ENCODE results near the gene SERPINB1. TPM values are rescaled to one million over a fixed set of nuclear protein-coding genes. Genes with fewer than 3 reads are reported as not detected.

The SERPINB1 gene
- total and polyA plus RNA-seq, 9 of the 15 experiments (the other 6 are each of a cell fraction or from before 2014, with no cell fraction given) = 33.9 to 108 (median 63.8) TPM

DNA sequence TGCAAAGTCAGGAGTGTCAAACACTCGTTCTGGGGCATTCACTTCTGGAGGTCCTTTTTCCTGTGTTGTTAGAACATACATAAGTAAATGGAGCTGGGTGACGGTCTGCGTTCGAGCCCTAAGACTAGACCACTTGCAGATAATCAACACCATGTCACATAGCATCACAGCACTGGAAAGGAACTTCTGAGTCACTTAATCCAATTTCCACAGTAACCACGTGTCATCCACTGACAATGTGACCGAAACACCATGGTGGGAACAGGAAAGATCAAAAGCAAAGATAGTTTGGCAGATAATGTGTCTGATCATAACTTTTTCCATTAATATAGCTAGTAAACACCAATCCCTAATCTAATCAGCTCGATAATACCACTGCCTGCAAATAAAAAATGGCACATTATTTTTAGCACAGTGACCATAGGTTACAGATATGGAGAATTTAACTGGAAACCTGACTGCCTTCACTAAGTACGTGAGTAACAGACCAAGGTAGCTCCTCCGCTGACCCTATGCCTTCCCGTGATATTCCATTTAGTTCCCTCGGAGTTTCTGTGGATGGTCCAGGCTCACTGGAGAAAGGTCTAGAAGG lies 41.6 kb downstream of the SERPINB1 start (continued):
- TF ChIP-seq HMG20A (CRISPR knock-in tag; conservative IDR thresholded peaks at IDR 0.05) (no peak; the same call in 1 of the 2 replicates), ZNF717 (CRISPR knock-in tag; IDR thresholded peaks at IDR 0.05) (no peak), MAFG (tag; conservative IDR thresholded peaks at IDR 0.05) (no peak), RHOXF2B (CRISPR knock-in tag; conservative IDR thresholded peaks at IDR 0.05) (no peak), ATF7 (IDR thresholded peaks at IDR 0.05) (no peak), ZSCAN32 (CRISPR knock-in tag; IDR thresholded peaks at IDR 0.05) (no peak), ZNF695 (CRISPR knock-in tag; IDR thresholded peaks at IDR 0.05) (no peak), DNMT1 (IDR thresholded peaks at IDR 0.05) (no peak), KLF6 (CRISPR knock-in tag; IDR thresholded peaks at IDR 0.05; ENCODE audit: borderline replicate concordance) (no peak), HDAC2 (IDR thresholded peaks at IDR 0.05) (no peak), ZNF133 (CRISPR knock-in tag; IDR thresholded peaks at IDR 0.05) (no peak), ELF1 (tag; IDR thresholded peaks at IDR 0.05) (no peak), SETDB1 (IDR thresholded peaks at IDR 0.05; ENCODE audit: low read length) (no peak)
- TF ChIP-seq, protein P1, sequence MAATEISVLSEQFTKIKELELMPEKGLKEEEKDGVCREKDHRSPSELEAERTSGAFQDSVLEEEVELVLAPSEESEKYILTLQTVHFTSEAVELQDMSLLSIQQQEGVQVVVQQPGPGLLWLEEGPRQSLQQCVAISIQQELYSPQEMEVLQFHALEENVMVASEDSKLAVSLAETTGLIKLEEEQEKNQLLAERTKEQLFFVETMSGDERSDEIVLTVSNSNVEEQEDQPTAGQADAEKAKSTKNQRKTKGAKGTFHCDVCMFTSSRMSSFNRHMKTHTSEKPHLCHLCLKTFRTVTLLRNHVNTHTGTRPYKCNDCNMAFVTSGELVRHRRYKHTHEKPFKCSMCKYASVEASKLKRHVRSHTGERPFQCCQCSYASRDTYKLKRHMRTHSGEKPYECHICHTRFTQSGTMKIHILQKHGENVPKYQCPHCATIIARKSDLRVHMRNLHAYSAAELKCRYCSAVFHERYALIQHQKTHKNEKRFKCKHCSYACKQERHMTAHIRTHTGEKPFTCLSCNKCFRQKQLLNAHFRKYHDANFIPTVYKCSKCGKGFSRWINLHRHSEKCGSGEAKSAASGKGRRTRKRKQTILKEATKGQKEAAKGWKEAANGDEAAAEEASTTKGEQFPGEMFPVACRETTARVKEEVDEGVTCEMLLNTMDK (IDR thresholded peaks at IDR 0.05; ENCODE audit: borderline replicate concordance, insufficient read depth, low read depth, low read length, poor library complexity, severe bottlenecking) = no peak
- TF ChIP-seq, protein P2, sequence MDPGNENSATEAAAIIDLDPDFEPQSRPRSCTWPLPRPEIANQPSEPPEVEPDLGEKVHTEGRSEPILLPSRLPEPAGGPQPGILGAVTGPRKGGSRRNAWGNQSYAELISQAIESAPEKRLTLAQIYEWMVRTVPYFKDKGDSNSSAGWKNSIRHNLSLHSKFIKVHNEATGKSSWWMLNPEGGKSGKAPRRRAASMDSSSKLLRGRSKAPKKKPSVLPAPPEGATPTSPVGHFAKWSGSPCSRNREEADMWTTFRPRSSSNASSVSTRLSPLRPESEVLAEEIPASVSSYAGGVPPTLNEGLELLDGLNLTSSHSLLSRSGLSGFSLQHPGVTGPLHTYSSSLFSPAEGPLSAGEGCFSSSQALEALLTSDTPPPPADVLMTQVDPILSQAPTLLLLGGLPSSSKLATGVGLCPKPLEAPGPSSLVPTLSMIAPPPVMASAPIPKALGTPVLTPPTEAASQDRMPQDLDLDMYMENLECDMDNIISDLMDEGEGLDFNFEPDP (CRISPR knock-in tag; IDR thresholded peaks at IDR 0.05) = no peak
- TF ChIP-seq, protein P3, sequence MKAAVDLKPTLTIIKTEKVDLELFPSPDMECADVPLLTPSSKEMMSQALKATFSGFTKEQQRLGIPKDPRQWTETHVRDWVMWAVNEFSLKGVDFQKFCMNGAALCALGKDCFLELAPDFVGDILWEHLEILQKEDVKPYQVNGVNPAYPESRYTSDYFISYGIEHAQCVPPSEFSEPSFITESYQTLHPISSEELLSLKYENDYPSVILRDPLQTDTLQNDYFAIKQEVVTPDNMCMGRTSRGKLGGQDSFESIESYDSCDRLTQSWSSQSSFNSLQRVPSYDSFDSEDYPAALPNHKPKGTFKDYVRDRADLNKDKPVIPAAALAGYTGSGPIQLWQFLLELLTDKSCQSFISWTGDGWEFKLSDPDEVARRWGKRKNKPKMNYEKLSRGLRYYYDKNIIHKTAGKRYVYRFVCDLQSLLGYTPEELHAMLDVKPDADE (conservative IDR thresholded peaks at IDR 0.05; ENCODE audit: control insufficient read depth, low read depth, low read length) = no peak
- TF ChIP-seq, protein P4, sequence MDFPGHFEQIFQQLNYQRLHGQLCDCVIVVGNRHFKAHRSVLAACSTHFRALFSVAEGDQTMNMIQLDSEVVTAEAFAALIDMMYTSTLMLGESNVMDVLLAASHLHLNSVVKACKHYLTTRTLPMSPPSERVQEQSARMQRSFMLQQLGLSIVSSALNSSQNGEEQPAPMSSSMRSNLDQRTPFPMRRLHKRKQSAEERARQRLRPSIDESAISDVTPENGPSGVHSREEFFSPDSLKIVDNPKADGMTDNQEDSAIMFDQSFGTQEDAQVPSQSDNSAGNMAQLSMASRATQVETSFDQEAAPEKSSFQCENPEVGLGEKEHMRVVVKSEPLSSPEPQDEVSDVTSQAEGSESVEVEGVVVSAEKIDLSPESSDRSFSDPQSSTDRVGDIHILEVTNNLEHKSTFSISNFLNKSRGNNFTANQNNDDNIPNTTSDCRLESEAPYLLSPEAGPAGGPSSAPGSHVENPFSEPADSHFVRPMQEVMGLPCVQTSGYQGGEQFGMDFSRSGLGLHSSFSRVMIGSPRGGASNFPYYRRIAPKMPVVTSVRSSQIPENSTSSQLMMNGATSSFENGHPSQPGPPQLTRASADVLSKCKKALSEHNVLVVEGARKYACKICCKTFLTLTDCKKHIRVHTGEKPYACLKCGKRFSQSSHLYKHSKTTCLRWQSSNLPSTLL (IDR thresholded peaks at IDR 0.05) = no peak
- TF ChIP-seq, protein P5, sequence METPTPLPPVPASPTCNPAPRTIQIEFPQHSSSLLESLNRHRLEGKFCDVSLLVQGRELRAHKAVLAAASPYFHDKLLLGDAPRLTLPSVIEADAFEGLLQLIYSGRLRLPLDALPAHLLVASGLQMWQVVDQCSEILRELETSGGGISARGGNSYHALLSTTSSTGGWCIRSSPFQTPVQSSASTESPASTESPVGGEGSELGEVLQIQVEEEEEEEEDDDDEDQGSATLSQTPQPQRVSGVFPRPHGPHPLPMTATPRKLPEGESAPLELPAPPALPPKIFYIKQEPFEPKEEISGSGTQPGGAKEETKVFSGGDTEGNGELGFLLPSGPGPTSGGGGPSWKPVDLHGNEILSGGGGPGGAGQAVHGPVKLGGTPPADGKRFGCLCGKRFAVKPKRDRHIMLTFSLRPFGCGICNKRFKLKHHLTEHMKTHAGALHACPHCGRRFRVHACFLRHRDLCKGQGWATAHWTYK (CRISPR knock-in tag; IDR thresholded peaks at IDR 0.05) = 0 out of 2 replicates have a peak, but pooled peaks have one; percentile 36
- TF ChIP-seq, protein P6, sequence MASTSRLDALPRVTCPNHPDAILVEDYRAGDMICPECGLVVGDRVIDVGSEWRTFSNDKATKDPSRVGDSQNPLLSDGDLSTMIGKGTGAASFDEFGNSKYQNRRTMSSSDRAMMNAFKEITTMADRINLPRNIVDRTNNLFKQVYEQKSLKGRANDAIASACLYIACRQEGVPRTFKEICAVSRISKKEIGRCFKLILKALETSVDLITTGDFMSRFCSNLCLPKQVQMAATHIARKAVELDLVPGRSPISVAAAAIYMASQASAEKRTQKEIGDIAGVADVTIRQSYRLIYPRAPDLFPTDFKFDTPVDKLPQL (IDR thresholded peaks at IDR 0.05; ENCODE audit: extremely low read depth, insufficient read length) = no peak
